ENCODE data around the gene MAP1LC3B. TPM values are rescaled to one million over a fixed set of nuclear protein-coding genes. Genes with fewer than 3 reads are reported as not detected.

Gene MAP1LC3B
- total RNA-seq, 1 experiment from 2014 or later = 75.2 TPM

Other genes with a start within 250 kb of the MAP1LC3B start
- 6.0 TPM for gene C16orf95, start 74.9 kb upstream of the MAP1LC3B start, total RNA-seq (2021; ENCODE audit: unreplicated experiment)
- 22.4 TPM for gene FBXO31, start 8.6 kb upstream of the MAP1LC3B start, total RNA-seq (2021; ENCODE audit: unreplicated experiment)
- gene ZCCHC14, start 100.7 kb downstream of the MAP1LC3B start, total RNA-seq (2021; ENCODE audit: unreplicated experiment) = 35.0 TPM
- gene JPH3, start 210.2 kb downstream of the MAP1LC3B start, total RNA-seq (2021; ENCODE audit: unreplicated experiment) = 1.2 TPM

Data from Panc1 (cell line).